H1 (cell line): ENCODE results near the gene ADAMTS3. TPM values are rescaled to one million over a fixed set of nuclear protein-coding genes. Genes with fewer than 3 reads are reported as not detected.

Source experiments
- CTCF ChIA-PET: fragments of 300-600 bp; sonication (Branson Sonifier 250); formaldehyde crosslinking; loops from one replicate; lab custom pipeline; 2021; ENCODE audit not compliant: partially characterized antibody; lab: Charles Lee
- POLR2A ChIA-PET: fragments of 300-600 bp; sonication (Branson Sonifier 250); formaldehyde crosslinking; loops from one replicate; lab custom pipeline; 2021; ENCODE audit warnings: inconsistent platforms; ENCODE audit not compliant: partially characterized antibody; lab: Charles Lee
- DNase-seq, 2 experiments: peaks; one replicate each; pipeline versions ENCODE4 v3.0.0 to v3.0.0-alpha.2; 2010 to 2022; ENCODE audit warnings: low spot score in 2 of 2, low read depth in 1 of 2, mixed read lengths in 1 of 2
- FAIRE-seq: peaks from 2 replicates; lab custom pipeline; 2011; peaks lifted over from hg19 to GRCh38; lab: Jason Lieb, UNC
- H2AFZ ChIP-seq: 2 replicates; pipeline ENCODE4 v1.8.1; 2012; ENCODE audit warnings: low read length, inconsistent platforms
- H2AK5ac ChIP-seq: 2 replicates; pipeline ENCODE4 v1.6.1; 2013; ENCODE audit warnings: low read depth, low read length
- H2BK120ac ChIP-seq: replicated peaks from 2 replicates; pipeline ENCODE3; 2013; ENCODE audit warnings: low read depth, low read length, inconsistent platforms
- H2BK12ac ChIP-seq: 2 replicates; pipeline ENCODE4 v1.6.1; 2013; ENCODE audit warnings: low read depth, low read length
- H2BK15ac ChIP-seq: 2 replicates; pipeline ENCODE4 v1.6.1; 2013; ENCODE audit warnings: low read length
- H2BK20ac ChIP-seq: 2 replicates; pipeline ENCODE4 v1.6.1; 2013; ENCODE audit warnings: low read length
- H2BK5ac ChIP-seq: 2 replicates; pipeline ENCODE4 v1.6.1; 2013; ENCODE audit warnings: low read depth, low read length
- H3K14ac ChIP-seq: 2 replicates; pipeline ENCODE4 v1.6.1; 2013; ENCODE audit warnings: inconsistent platforms; ENCODE audit not compliant: insufficient read length
- H3K18ac ChIP-seq: 2 replicates; pipeline ENCODE4 v1.6.1; 2013; ENCODE audit warnings: low read length; ENCODE audit errors: extremely low read depth
- H3K23ac ChIP-seq: 2 replicates; pipeline ENCODE4 v1.6.1; 2013; ENCODE audit warnings: inconsistent platforms; ENCODE audit not compliant: insufficient read length
- H3K23me2 ChIP-seq: 2 replicates; pipeline ENCODE4 v1.6.1; 2013; ENCODE audit warnings: low read depth, low read length
- H3K27ac ChIP-seq: 2 replicates; pipeline ENCODE4 v1.6.1; 2011; ENCODE audit warnings: low read depth, low read length, inconsistent platforms
- H3K27me3 ChIP-seq, 4 experiments: replicated peaks in 1 of 4; 1 replicate in 1 of 4; 2 replicates in 3 of 4; pipeline versions ENCODE4 v1.6.1 to v1.8.1; 2011 to 2013; ENCODE audit warnings: low read length in 3 of 4, mild to moderate bottlenecking in 3 of 4, inconsistent platforms in 2 of 4, mixed read lengths in 2 of 4, moderate library complexity in 1 of 4; ENCODE audit not compliant: control insufficient read depth in 3 of 4, insufficient read depth in 3 of 4; ENCODE audit errors: extremely low read depth in 1 of 4
- H3K36me3 ChIP-seq, 4 experiments: 2 replicates each; pipeline versions ENCODE4 v1.6.1 to v1.8.1; 2011 to 2013; ENCODE audit warnings: mild to moderate bottlenecking in 4 of 4, low read length in 3 of 4, moderate library complexity in 2 of 4, control low read depth in 1 of 4, inconsistent platforms in 1 of 4; ENCODE audit not compliant: insufficient read depth in 4 of 4, control insufficient read depth in 2 of 4
- H3K4ac ChIP-seq: replicated peaks from 2 replicates; pipeline ENCODE3; 2013; ENCODE audit warnings: low read length, low read depth, mixed read lengths, inconsistent platforms; ENCODE audit not compliant: insufficient read length
- H3K4me1 ChIP-seq, 4 experiments: replicated peaks in 1 of 4; 1 replicate in 1 of 4; 2 replicates in 3 of 4; pipeline versions ENCODE4 v1.6.1 to v1.8.1; 2011 to 2013; ENCODE audit warnings: low read length in 3 of 4, inconsistent platforms in 2 of 4, mixed read lengths in 1 of 4; ENCODE audit not compliant: insufficient read depth in 4 of 4, control insufficient read depth in 3 of 4
- H3K4me2 ChIP-seq, 2 experiments: 2 replicates each; pipeline versions ENCODE4 v1.6.1 to v1.8.1; 2011 to 2013; ENCODE audit warnings: low read depth in 2 of 2, low read length in 2 of 2, control low read depth in 1 of 2, inconsistent platforms in 1 of 2, mild to moderate bottlenecking in 1 of 2; ENCODE audit not compliant: insufficient read depth in 1 of 2
- H3K4me3 ChIP-seq, 4 experiments: fragments of 200-600, 300-600 bp in 1 of 4; sonication (generic), shearing (Covaris generic), sonication (Bioruptor Twin) in 1 of 4; 2 replicates each; pipeline versions ENCODE4 v1.5.1 to v1.8.1; 2011 to 2016; ENCODE audit warnings: low read length in 4 of 4, low read depth in 3 of 4, control low read depth in 2 of 4, inconsistent platforms in 2 of 4, mild to moderate bottlenecking in 2 of 4, mixed read lengths in 1 of 4, moderate library complexity in 1 of 4; ENCODE audit not compliant: insufficient read depth in 2 of 4; ENCODE audit errors: extremely low read depth in 1 of 4
- H3K56ac ChIP-seq: replicated peaks from 2 replicates; pipeline ENCODE3; 2013; ENCODE audit warnings: low read depth, mild to moderate bottlenecking, mixed read lengths, low read length, inconsistent platforms; ENCODE audit not compliant: insufficient read length
- H3K79me1 ChIP-seq: 2 replicates; pipeline ENCODE4 v1.6.1; 2013; ENCODE audit warnings: low read depth, low read length, control low read depth
- H3K79me2 ChIP-seq, 2 experiments: 2 replicates each; pipeline versions ENCODE4 v1.6.1 to v1.8.1; 2012 to 2013; ENCODE audit warnings: low read length in 2 of 2, mild to moderate bottlenecking in 2 of 2, inconsistent platforms in 1 of 2; ENCODE audit not compliant: insufficient read depth in 2 of 2, control insufficient read depth in 1 of 2
- H3K9ac ChIP-seq, 4 experiments: replicated peaks in 1 of 4; 1 replicate in 1 of 4; 2 replicates in 3 of 4; pipeline versions ENCODE4 v1.6.1 to v1.8.1; 2011 to 2013; ENCODE audit warnings: low read depth in 3 of 4, low read length in 3 of 4, control low read depth in 2 of 4, mild to moderate bottlenecking in 2 of 4, moderate library complexity in 2 of 4, inconsistent platforms in 1 of 4; ENCODE audit errors: extremely low read depth in 1 of 4
- H3K9me3 ChIP-seq, 2 experiments: 2 replicates each; pipeline versions ENCODE4 v1.6.1 to v1.8.1; 2012 to 2013; ENCODE audit warnings: mild to moderate bottlenecking in 2 of 2, moderate library complexity in 2 of 2, control low read depth in 1 of 2, inconsistent platforms in 1 of 2, low read depth in 1 of 2, low read length in 1 of 2, mixed read lengths in 1 of 2; ENCODE audit not compliant: insufficient read depth in 2 of 2
- H4K20me1 ChIP-seq, 2 experiments: replicated peaks in 1 of 2; 2 replicates each; pipeline versions ENCODE3 to v1.8.1; 2011 to 2013; ENCODE audit warnings: inconsistent platforms in 2 of 2, low read length in 2 of 2, mild to moderate bottlenecking in 1 of 2; ENCODE audit not compliant: insufficient read depth in 2 of 2, control insufficient read depth in 1 of 2
- H4K5ac ChIP-seq: 2 replicates; pipeline ENCODE4 v1.6.1; 2013; ENCODE audit warnings: low read length, low read depth, mixed read lengths, inconsistent platforms; ENCODE audit not compliant: insufficient read length
- H4K8ac ChIP-seq: 2 replicates; pipeline ENCODE4 v1.8.0; 2013; ENCODE audit warnings: mild to moderate bottlenecking, moderate library complexity, low read length, inconsistent platforms; ENCODE audit not compliant: insufficient read depth; ENCODE audit errors: extremely low read depth
- H4K91ac ChIP-seq: replicated peaks from 2 replicates; pipeline ENCODE3; 2013; ENCODE audit warnings: low read length, mixed read lengths, inconsistent platforms; ENCODE audit not compliant: insufficient read length
- GTF2F1 ChIP-seq: IDR thresholded peaks from 2 replicates; pipeline ENCODE4 v1.6.1; 2012; ENCODE audit warnings: low read depth, low read length, improper control_type of control experiment, borderline replicate concordance
- RXRA ChIP-seq: IDR thresholded peaks from 2 replicates; pipeline ENCODE4 v1.6.1; 2011; ENCODE audit warnings: low read depth, mild to moderate bottlenecking, low read length, moderate library complexity; ENCODE audit not compliant: insufficient read depth
- SIN3A ChIP-seq, 2 experiments: IDR thresholded peaks in 1 of 2; conservative IDR thresholded peaks in 1 of 2; 2 replicates each; pipeline ENCODE4 v1.6.1; 2011 to 2012; ENCODE audit warnings: low read length in 2 of 2, improper control_type of control experiment in 1 of 2, low read depth in 1 of 2, mild to moderate bottlenecking in 1 of 2
- SIRT6 ChIP-seq: IDR thresholded peaks from one replicate; pipeline ENCODE4 v1.7.1; 2012; ENCODE audit warnings: low read length, inconsistent platforms
- SP4 ChIP-seq: IDR thresholded peaks from 2 replicates; pipeline ENCODE4 v1.6.1; 2012; ENCODE audit warnings: low read length, inconsistent platforms
- WGBS, 2 experiments: shearing (Covaris generic) in 1 of 2; methylation state at CpG; one replicate each; pipeline versions ENCODE4 v1.1.6 to v1.1.7; 2013 to 2015; ENCODE audit warnings: low lambda C conversion rate in 2 of 2, mixed read lengths in 2 of 2, inconsistent platforms in 1 of 2, low coverage in 1 of 2, missing lambda C conversion rate in 1 of 2; ENCODE audit not compliant: insufficient replicate concordance in 2 of 2, insufficient coverage in 1 of 2, insufficient read length in 1 of 2; ENCODE audit errors: extremely low coverage in 1 of 2, missing lambda C conversion rate in 1 of 2; 5-methylcytosine and 5-hydroxymethylcytosine counted together
- polyA plus RNA-seq, 7 experiments: library from polyadenylated mRNA; depleted of rRNA in 3 of 7; stranded (reverse) in 5 of 7; unstranded in 2 of 7; fragments of >200 nt in 5 of 7; fragments of 200-250 nt in 2 of 7; gene quantifications; 1 replicate in 5 of 7; 2 replicates in 1 of 7; 4 replicates in 1 of 7; pipeline versions ENCODE4 v1.2.1 to v1.2.3, GENCODE V29; 2011 to 2013; ENCODE audit warnings: missing spikeins in 2 of 7, mixed read lengths in 2 of 7
- total RNA-seq: library from RNA; stranded (reverse); fragmentation: NEBNext Ultra II Directional; extraction: Animal tissue kit (Norgen Biotek cat#: 25700); gene quantifications from 2 replicates; pipeline ENCODE4 v1.2.1, GENCODE V29; 2021

Gene ADAMTS3
- total and polyA plus RNA-seq, 2 of the 8 experiments (the other 6 are each of a cell fraction or from before 2014, with no cell fraction given) = 1.3 to 3.4 TPM

DNA sequence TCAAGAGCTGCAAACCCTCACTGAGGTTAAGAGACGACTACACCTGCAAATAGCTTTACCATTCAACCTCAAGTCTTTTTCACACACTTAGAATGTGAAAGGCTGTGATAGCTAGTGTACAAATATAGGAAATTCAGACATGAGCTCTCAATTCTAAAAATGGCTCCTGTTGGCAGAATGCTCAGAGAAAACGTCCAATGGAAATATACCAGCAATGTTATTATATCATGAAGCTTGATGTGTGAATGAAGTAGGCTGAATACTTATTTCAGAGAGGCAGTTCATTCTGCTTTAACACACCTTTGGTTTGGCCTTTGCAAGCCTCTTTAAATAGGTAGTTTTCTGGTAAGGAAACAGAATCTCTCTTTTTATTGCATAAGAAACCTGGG, 227.6 kb downstream of the ADAMTS3 start:
- H2BK20ac ChIP-seq = no peak overlapping the region
- CTCF ChIA-PET = interaction anchor here (0.6 to 3.3 kb wide), 22 partner anchors 8 to 991 kb away, joined by 3 to 38 read pairs (median 4); no protein-coding TSS in a partner anchor
- no peak overlapping the region for H3K56ac ChIP-seq

More for the DNA sequence above, 227.6 kb downstream of the ADAMTS3 start:
- Histone ChIP-seq H3K79me2 (no peaks in the 10 kb centered on the region), H4K5ac (no peak overlapping the region), H3K79me1 (no peaks in the 10 kb centered on the region), H2BK12ac (no peak overlapping the region), H3K14ac (no peak overlapping the region), H4K91ac (no peak overlapping the region), H3K4ac (no peak overlapping the region), H3K4me2 (no peak overlapping the region), H3K36me3 (no peaks in the 10 kb centered on the region), H4K8ac (no peak overlapping the region), H3K4me1 (no peaks in the 10 kb centered on the region), H3K23ac (no peak overlapping the region), H4K20me1 (no peaks in the 10 kb centered on the region), H2BK120ac (no peak overlapping the region), H3K18ac (no peak overlapping the region), H3K4me3 (no peak overlapping the region), H2AFZ (no peak overlapping the region), H2BK15ac (no peak overlapping the region), H3K9ac (no peak overlapping the region), H3K9me3 (no peaks in the 10 kb centered on the region), H2AK5ac (no peak overlapping the region), H3K27ac (no peak overlapping the region), H3K27me3 (no peaks in the 10 kb centered on the region), H3K23me2 (no peaks in the 10 kb centered on the region), H2BK5ac (no peak overlapping the region)
- POLR2A ChIA-PET = no interaction called here
- FAIRE-seq = no peak
- WGBS, 2 experiments = 81% methylated on average over 2 of the region's 2 CpGs; no CpG with 5 or more reads in 1 of the 2 experiments
- TF ChIP-seq SIRT6 = no peak
- no peak for TF ChIP-seq GTF2F1
- no peak for TF ChIP-seq RXRA
- no peak for TF ChIP-seq SIN3A (conservative IDR thresholded peaks at IDR 0.05 in 1 of 2, IDR thresholded peaks at IDR 0.05 in 1 of 2; ENCODE audit: low read depth in 1 of 2, low read length in 2 of 2)
- no peak for TF ChIP-seq SP4
- DNase-seq = no peak
